ENCODE data around the gene LDB2.
"Not testable (repeated sequence)": the region's sequence is repeated elsewhere in the genome, so short reads cannot be mapped to it uniquely, and the experiment has no call there.

Gene LDB2

GRCh38 chr4:16897991-16898827, at the start of gene LDB2:
TSS of gene LDB2 (minus strand) at chr4:16898645.
- H3K9me3 ChIP-seq (ENCODE audit: control insufficient read depth, insufficient read depth, low read length) = no peaks in the 10 kb centered on the region
- peak within 1 kb of the TSS; percentile 96 for H3K4me3 ChIP-seq (ENCODE audit: low read depth, low read length)
- H3K36me3 ChIP-seq (ENCODE audit: control insufficient read depth, insufficient read depth, low read length) = no peaks in the 10 kb centered on the region
- H3K9ac ChIP-seq (ENCODE audit: low read depth, low read length) = peak within 1 kb of the TSS; percentile 27
- peaks cover 40% of the 10 kb centered on the region for H3K4me1 ChIP-seq (ENCODE audit: control insufficient read depth, insufficient read depth, low read length)
- H3K27me3 ChIP-seq (ENCODE audit: control insufficient read depth, insufficient read depth, low read length) = no peaks in the 10 kb centered on the region

GRCh38 chr4:16942491-16942890, 44.0 kb upstream of the LDB2 start:
- Histone ChIP-seq H3K4me3 (ENCODE audit: low read depth, low read length) (no peak overlapping the region), H3K36me3 (ENCODE audit: control insufficient read depth, insufficient read depth, low read length) (no peaks in the 10 kb centered on the region), H3K4me1 (ENCODE audit: control insufficient read depth, insufficient read depth, low read length) (peaks cover 3% of the 10 kb centered on the region), H3K27me3 (ENCODE audit: control insufficient read depth, insufficient read depth, low read length) (no peaks in the 10 kb centered on the region), H3K9me3 (ENCODE audit: control insufficient read depth, insufficient read depth, low read length) (no peaks in the 10 kb centered on the region), H3K9ac (ENCODE audit: low read depth, low read length) (no peak overlapping the region)

- H3K4me1 ChIP-seq (ENCODE audit: control insufficient read depth, insufficient read depth, low read length) = peaks cover 3% of the 10 kb centered on the region
- no peak overlapping the region for H3K4me3 ChIP-seq (ENCODE audit: low read depth, low read length)
- H3K9me3 ChIP-seq (ENCODE audit: control insufficient read depth, insufficient read depth, low read length) = no peaks in the 10 kb centered on the region
- H3K27me3 ChIP-seq (ENCODE audit: control insufficient read depth, insufficient read depth, low read length) = no peaks in the 10 kb centered on the region
- no peak overlapping the region for H3K9ac ChIP-seq (ENCODE audit: low read depth, low read length)
- H3K36me3 ChIP-seq (ENCODE audit: control insufficient read depth, insufficient read depth, low read length) = no peaks in the 10 kb centered on the region
These were observed 40.7 kb upstream of the LDB2 start for GRCh38 chr4:16939178-16939577.

- H3K9me3 ChIP-seq (ENCODE audit: control insufficient read depth, insufficient read depth, low read length) = no peaks in the 10 kb centered on the region
- H3K4me3 ChIP-seq (ENCODE audit: low read depth, low read length) = no peak overlapping the region
- H3K9ac ChIP-seq (ENCODE audit: low read depth, low read length) = no peak overlapping the region
- no peaks in the 10 kb centered on the region for H3K27me3 ChIP-seq (ENCODE audit: control insufficient read depth, insufficient read depth, low read length)
- H3K36me3 ChIP-seq (ENCODE audit: control insufficient read depth, insufficient read depth, low read length) = no peaks in the 10 kb centered on the region
- H3K4me1 ChIP-seq (ENCODE audit: control insufficient read depth, insufficient read depth, low read length) = peaks cover 3% of the 10 kb centered on the region
These were observed 40.1 kb upstream of the LDB2 start for GRCh38 chr4:16938512-16939040.

- no peaks in the 10 kb centered on the region for H3K4me1 ChIP-seq (ENCODE audit: control insufficient read depth, insufficient read depth, low read length)
- H3K27me3 ChIP-seq (ENCODE audit: control insufficient read depth, insufficient read depth, low read length) = no peaks in the 10 kb centered on the region
- H3K9me3 ChIP-seq (ENCODE audit: control insufficient read depth, insufficient read depth, low read length) = no peaks in the 10 kb centered on the region
- H3K36me3 ChIP-seq (ENCODE audit: control insufficient read depth, insufficient read depth, low read length) = no peaks in the 10 kb centered on the region
- no peak overlapping the region for H3K4me3 ChIP-seq (ENCODE audit: low read depth, low read length)
- H3K9ac ChIP-seq (ENCODE audit: low read depth, low read length) = no peak overlapping the region
These were observed 33.2 kb upstream of the LDB2 start for GRCh38 chr4:16931339-16932305.

GRCh38 chr4:16926214-16926613, 27.8 kb upstream of the LDB2 start:
- Histone ChIP-seq H3K9me3 (ENCODE audit: control insufficient read depth, insufficient read depth, low read length) (no peaks in the 10 kb centered on the region), H3K27me3 (ENCODE audit: control insufficient read depth, insufficient read depth, low read length) (no peaks in the 10 kb centered on the region), H3K9ac (ENCODE audit: low read depth, low read length) (no peak overlapping the region), H3K4me3 (ENCODE audit: low read depth, low read length) (no peak overlapping the region), H3K36me3 (ENCODE audit: control insufficient read depth, insufficient read depth, low read length) (no peaks in the 10 kb centered on the region), H3K4me1 (ENCODE audit: control insufficient read depth, insufficient read depth, low read length) (no peaks in the 10 kb centered on the region)

- not testable (repeated sequence) for H3K9me3 ChIP-seq (ENCODE audit: control insufficient read depth, insufficient read depth, low read length); H3K36me3 ChIP-seq (ENCODE audit: control insufficient read depth, insufficient read depth, low read length); H3K27me3 ChIP-seq (ENCODE audit: control insufficient read depth, insufficient read depth, low read length)
- Histone ChIP-seq H3K4me1 (ENCODE audit: control insufficient read depth, insufficient read depth, low read length) (peaks cover 12% of the 10 kb centered on the region), H3K9ac (ENCODE audit: low read depth, low read length) (peak overlapping the region; percentile 40), H3K4me3 (ENCODE audit: low read depth, low read length) (peak overlapping the region; percentile 33)
These were observed 20.3 kb upstream of the LDB2 start for GRCh38 chr4:16918716-16919115.

- H3K9ac ChIP-seq (ENCODE audit: low read depth, low read length) = no peak overlapping the region
- no peak overlapping the region for H3K4me3 ChIP-seq (ENCODE audit: low read depth, low read length)
- H3K9me3 ChIP-seq (ENCODE audit: control insufficient read depth, insufficient read depth, low read length) = no peaks in the 10 kb centered on the region
These were observed 18.4 kb upstream of the LDB2 start for GRCh38 chr4:16916719-16917337.

GRCh38 chr4:16916031-16916430, 17.6 kb upstream of the LDB2 start:
- no peaks in the 10 kb centered on the region for H3K27me3 ChIP-seq (ENCODE audit: control insufficient read depth, insufficient read depth, low read length)
- H3K36me3 ChIP-seq (ENCODE audit: control insufficient read depth, insufficient read depth, low read length) = no peaks in the 10 kb centered on the region
- no peak overlapping the region for H3K4me3 ChIP-seq (ENCODE audit: low read depth, low read length)
- H3K4me1 ChIP-seq (ENCODE audit: control insufficient read depth, insufficient read depth, low read length) = peaks cover 12% of the 10 kb centered on the region
- no peaks in the 10 kb centered on the region for H3K9me3 ChIP-seq (ENCODE audit: control insufficient read depth, insufficient read depth, low read length)
- no peak overlapping the region for H3K9ac ChIP-seq (ENCODE audit: low read depth, low read length)

More at GRCh38 chr4:16916719-16917337, 18.4 kb upstream of the LDB2 start:
- no peaks in the 10 kb centered on the region for H3K36me3 ChIP-seq (ENCODE audit: control insufficient read depth, insufficient read depth, low read length)
- peaks cover 12% of the 10 kb centered on the region for H3K4me1 ChIP-seq (ENCODE audit: control insufficient read depth, insufficient read depth, low read length)
- no peaks in the 10 kb centered on the region for H3K27me3 ChIP-seq (ENCODE audit: control insufficient read depth, insufficient read depth, low read length)

- no peak overlapping the region for H3K4me3 ChIP-seq (ENCODE audit: low read depth, low read length)
- no peak overlapping the region for H3K9ac ChIP-seq (ENCODE audit: low read depth, low read length)
- H3K36me3 ChIP-seq (ENCODE audit: control insufficient read depth, insufficient read depth, low read length) = no peaks in the 10 kb centered on the region
- H3K4me1 ChIP-seq (ENCODE audit: control insufficient read depth, insufficient read depth, low read length) = peaks cover 20% of the 10 kb centered on the region
- no peaks in the 10 kb centered on the region for H3K9me3 ChIP-seq (ENCODE audit: control insufficient read depth, insufficient read depth, low read length)
- H3K27me3 ChIP-seq (ENCODE audit: control insufficient read depth, insufficient read depth, low read length) = no peaks in the 10 kb centered on the region
These were observed 15.8 kb upstream of the LDB2 start for GRCh38 chr4:16914208-16914607.

GRCh38 chr4:16912896-16913295, 14.5 kb upstream of the LDB2 start:
- no peak overlapping the region for H3K9ac ChIP-seq (ENCODE audit: low read depth, low read length)
- no peak overlapping the region for H3K4me3 ChIP-seq (ENCODE audit: low read depth, low read length)
- H3K4me1 ChIP-seq (ENCODE audit: control insufficient read depth, insufficient read depth, low read length) = peaks cover 24% of the 10 kb centered on the region
- no peaks in the 10 kb centered on the region for H3K36me3 ChIP-seq (ENCODE audit: control insufficient read depth, insufficient read depth, low read length)
- H3K9me3 ChIP-seq (ENCODE audit: control insufficient read depth, insufficient read depth, low read length) = no peaks in the 10 kb centered on the region
- H3K27me3 ChIP-seq (ENCODE audit: control insufficient read depth, insufficient read depth, low read length) = no peaks in the 10 kb centered on the region

Measured in iPS-15b (cell line).